B cell (primary cell): ENCODE results near the gene TIMP2. TPM values are rescaled to one million over a fixed set of nuclear protein-coding genes. Genes with fewer than 3 reads are reported as not detected.

Experiments
- ATAC-seq: fragments of 200-7000 bp; cut with Tn5 transposase; one replicate; pipeline ENCODE4 v1.10.0; 2021; ENCODE audit warnings: low read depth, mild to moderate bottlenecking, moderate number of reproducible peaks, moderate library complexity
- CTCF ChIA-PET: fragments of 350-600 bp; sonication (Branson Sonifier 250); formaldehyde crosslinking; loops from one replicate; lab custom pipeline; 2021; ENCODE audit warnings: antibody characterized with exemption, inconsistent platforms; lab: Charles Lee
- POLR2A ChIA-PET: fragments of 350-600 bp; sonication (Branson Sonifier 250); formaldehyde crosslinking; loops from one replicate; lab custom pipeline; 2021; ENCODE audit warnings: antibody characterized with exemption; lab: Charles Lee
- DNase-seq: peaks from one replicate; pipeline ENCODE4 v3.0.0; 2013
- H2AFZ ChIP-seq: 2 replicates; pipeline ENCODE4 v1.6.1; 2012; ENCODE audit warnings: mild to moderate bottlenecking, low read depth, low read length; ENCODE audit not compliant: insufficient read depth, poor library complexity, severe bottlenecking
- H3K27ac ChIP-seq, 2 donors: 1 replicate in 1 of 2; 2 replicates in 1 of 2; pipeline ENCODE4 v1.5.1; 2012 to 2013; ENCODE audit warnings: low read length in 2 of 2, mild to moderate bottlenecking in 2 of 2, moderate library complexity in 1 of 2
- H3K27me3 ChIP-seq, 4 experiments: fragments of 200-600 bp in 1 of 4; sonication (generic) in 1 of 4; replicated peaks in 1 of 4; 1 replicate in 2 of 4; 2 replicates in 2 of 4; pipeline versions ENCODE4 v1.6.1 to v1.7.0; 2013 to 2016; ENCODE audit warnings: low read length in 3 of 4, mild to moderate bottlenecking in 2 of 4, mixed read lengths in 1 of 4, moderate library complexity in 1 of 4; ENCODE audit not compliant: insufficient read depth in 4 of 4, control insufficient read depth in 3 of 4; ENCODE audit errors: control extremely low read depth in 1 of 4
- H3K36me3 ChIP-seq, 2 experiments: replicated peaks in 1 of 2; 1 replicate in 1 of 2; 2 replicates in 1 of 2; pipeline versions ENCODE4 v1.6.1 to v1.7.1; 2013; ENCODE audit warnings: low read length in 1 of 2; ENCODE audit not compliant: insufficient read depth in 2 of 2, control insufficient read depth in 1 of 2; ENCODE audit errors: control extremely low read depth in 1 of 2, extremely low read depth in 1 of 2
- H3K4me1 ChIP-seq, 2 donors: fragments of 200-600 bp in 1 of 2; sonication (generic) in 1 of 2; 1 replicate in 1 of 2; 2 replicates in 1 of 2; pipeline versions ENCODE4 v1.5.1 to v1.6.1; 2013 to 2017; ENCODE audit warnings: low read length in 2 of 2; ENCODE audit not compliant: control insufficient read depth in 2 of 2, insufficient read depth in 2 of 2
- H3K4me2 ChIP-seq: replicated peaks from 2 replicates; pipeline ENCODE3; 2012; ENCODE audit warnings: mild to moderate bottlenecking, low read depth, low read length; ENCODE audit not compliant: poor library complexity, severe bottlenecking
- H3K4me3 ChIP-seq, 5 experiments: fragments of 200-600 bp in 1 of 5; sonication (generic) in 1 of 5; 1 replicate in 3 of 5; 2 replicates in 2 of 5; pipeline versions ENCODE4 v1.5.1 to v1.7.0; 2011 to 2016; ENCODE audit warnings: low read length in 4 of 5, mild to moderate bottlenecking in 4 of 5, low read depth in 2 of 5, control low read depth in 1 of 5, moderate library complexity in 1 of 5; ENCODE audit not compliant: insufficient read depth in 1 of 5; ENCODE audit errors: control extremely low read depth in 1 of 5, extremely low read depth in 1 of 5
- H3K79me2 ChIP-seq: fragments of 200-600 bp; sonication (generic); one replicate; pipeline ENCODE4 v1.6.0; 2016; ENCODE audit warnings: low read length; ENCODE audit not compliant: control insufficient read depth, insufficient read depth
- H3K9ac ChIP-seq: fragments of 200-600 bp; sonication (generic); 2 replicates; pipeline ENCODE4 v1.6.1; 2017; ENCODE audit warnings: mild to moderate bottlenecking, low read length, moderate library complexity
- H3K9me3 ChIP-seq, 3 donors: one replicate each; pipeline versions ENCODE4 v1.6.1 to v1.7.1; 2013; ENCODE audit warnings: low read length in 2 of 3; ENCODE audit not compliant: control insufficient read depth in 2 of 3, insufficient read depth in 1 of 3; ENCODE audit errors: control extremely low read depth in 1 of 3
- H4K20me1 ChIP-seq: 2 replicates; pipeline ENCODE4 v1.6.0; 2012; ENCODE audit warnings: mild to moderate bottlenecking, low read length; ENCODE audit not compliant: insufficient read depth, control insufficient read depth, poor library complexity, severe bottlenecking
- H3K27ac Mint-ChIP-seq: one replicate; pipeline ENCODE4 v1.8.0; 2021; ENCODE audit warnings: mixed read lengths
- H3K27me3 Mint-ChIP-seq: one replicate; pipeline ENCODE4 v1.8.0; 2021; ENCODE audit warnings: mixed read lengths
- H3K4me1 Mint-ChIP-seq: one replicate; pipeline ENCODE4 v1.8.0; 2021; ENCODE audit warnings: mixed read lengths
- H3K4me3 Mint-ChIP-seq: one replicate; pipeline ENCODE4 v1.8.0; 2021; ENCODE audit warnings: mixed read lengths
- H3K9me3 Mint-ChIP-seq: one replicate; pipeline ENCODE4 v1.8.0; 2022; ENCODE audit warnings: mixed read lengths; ENCODE audit not compliant: insufficient read depth
- EZH2 ChIP-seq: IDR thresholded peaks from 2 replicates; pipeline ENCODE4 v1.6.1; 2012; ENCODE audit warnings: borderline replicate concordance, low read depth, mild to moderate bottlenecking, moderate library complexity, low read length; ENCODE audit not compliant: insufficient read depth, poor library complexity, severe bottlenecking
- WGBS: methylation state at CpG from one replicate; pipeline ENCODE4 v1.1.5; 2013; ENCODE audit warnings: missing lambda C conversion rate; ENCODE audit not compliant: insufficient coverage; 5-methylcytosine and 5-hydroxymethylcytosine counted together
- intact Hi-C: fragments of 100-400 bp; cut with micrococcal nuclease; formaldehyde crosslinking; loops from one replicate; pipeline ENCODE4 v1.10.0; 2022
- polyA plus RNA-seq: library from polyadenylated mRNA; depleted of rRNA; stranded (reverse); fragments of >200 nt; gene quantifications from 2 replicates; pipeline ENCODE4 v1.2.3, GENCODE V29; 2012
- total RNA-seq, 2 donors: library from RNA; stranded (reverse); fragments of 120-200 nt in 1 of 2; gene quantifications; 1 replicate in 1 of 2; 2 replicates in 1 of 2; pipeline versions ENCODE4 v1.2.3 to v1.2.4, GENCODE V29; 2013 to 2022
- TF ChIP-seq, protein P1 (sequence below): fragments of 200-600 bp; IDR thresholded peaks from one replicate; pipeline ENCODE4 v1.8.0; 2022; ENCODE audit warnings: antibody characterized with exemption, mild to moderate bottlenecking

The TIMP2 gene
- total and polyA plus RNA-seq, 2 donors (not counting 1 experiment from before 2014, with no cell fraction given), result 4.8 to 10.0 TPM

DNA sequence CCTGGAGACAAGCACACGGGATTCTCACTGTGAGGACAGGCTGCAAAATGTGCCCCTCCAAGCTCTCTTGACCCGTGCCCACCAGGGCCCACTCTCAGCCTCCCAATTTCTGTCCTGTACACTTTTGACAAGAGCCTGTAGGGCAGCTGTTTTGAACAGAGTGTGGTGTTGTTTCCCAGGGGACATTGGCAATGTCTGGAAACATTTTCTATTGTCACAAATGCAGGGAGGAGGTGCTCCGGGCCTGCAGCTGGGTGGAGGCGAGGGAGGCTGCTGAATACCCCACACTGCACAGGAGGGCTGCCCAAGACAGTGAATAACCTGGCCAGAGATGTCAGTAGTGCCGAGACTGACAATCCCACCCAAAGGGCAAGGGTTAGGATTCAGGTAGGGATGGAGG lies 32.7 kb downstream of the TIMP2 start:
- H3K27ac ChIP-seq, result no peak overlapping the region
- intact Hi-C loops, result no loop called here
- H3K27me3 Mint-ChIP-seq, result no peaks in the 10 kb centered on the region
- H3K9me3 ChIP-seq, result no peaks in the 10 kb centered on the region
- TF ChIP-seq EZH2, result no peak
- TF ChIP-seq, protein P1, sequence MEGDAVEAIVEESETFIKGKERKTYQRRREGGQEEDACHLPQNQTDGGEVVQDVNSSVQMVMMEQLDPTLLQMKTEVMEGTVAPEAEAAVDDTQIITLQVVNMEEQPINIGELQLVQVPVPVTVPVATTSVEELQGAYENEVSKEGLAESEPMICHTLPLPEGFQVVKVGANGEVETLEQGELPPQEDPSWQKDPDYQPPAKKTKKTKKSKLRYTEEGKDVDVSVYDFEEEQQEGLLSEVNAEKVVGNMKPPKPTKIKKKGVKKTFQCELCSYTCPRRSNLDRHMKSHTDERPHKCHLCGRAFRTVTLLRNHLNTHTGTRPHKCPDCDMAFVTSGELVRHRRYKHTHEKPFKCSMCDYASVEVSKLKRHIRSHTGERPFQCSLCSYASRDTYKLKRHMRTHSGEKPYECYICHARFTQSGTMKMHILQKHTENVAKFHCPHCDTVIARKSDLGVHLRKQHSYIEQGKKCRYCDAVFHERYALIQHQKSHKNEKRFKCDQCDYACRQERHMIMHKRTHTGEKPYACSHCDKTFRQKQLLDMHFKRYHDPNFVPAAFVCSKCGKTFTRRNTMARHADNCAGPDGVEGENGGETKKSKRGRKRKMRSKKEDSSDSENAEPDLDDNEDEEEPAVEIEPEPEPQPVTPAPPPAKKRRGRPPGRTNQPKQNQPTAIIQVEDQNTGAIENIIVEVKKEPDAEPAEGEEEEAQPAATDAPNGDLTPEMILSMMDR, result no peak
- peak overlapping the region; percentile 27 for H3K4me3 Mint-ChIP-seq
- H2AFZ ChIP-seq, result no peak overlapping the region
- H3K4me2 ChIP-seq, result peak overlapping the region; percentile 39
- H4K20me1 ChIP-seq, result no peaks in the 10 kb centered on the region
- H3K27ac Mint-ChIP-seq, result peak overlapping the region; percentile 81
- H3K36me3 ChIP-seq, result peaks cover 0 to 7% of the 10 kb centered on the region in 2 experiments
- ATAC-seq (no peak), DNase-seq (no peak)
- CTCF ChIA-PET, result interaction anchor here (7.7 kb wide), 1 partner anchor 26 kb away, joined by 42 read pairs; no protein-coding TSS in a partner anchor
- H3K79me2 ChIP-seq, result peaks cover 8% of the 10 kb centered on the region
- peaks cover 58% of the 10 kb centered on the region for H3K4me1 Mint-ChIP-seq
- no peak overlapping the region for H3K4me3 ChIP-seq
- no peak overlapping the region for H3K9ac ChIP-seq
- WGBS, result 51% methylated on average over 4 of the region's 5 CpGs
- H3K27me3 ChIP-seq, result no peaks in the 10 kb centered on the region
- POLR2A ChIA-PET, result no interaction called here
- H3K9me3 Mint-ChIP-seq, result no peaks in the 10 kb centered on the region
- H3K4me1 ChIP-seq, result peaks cover 41 to 53% of the 10 kb centered on the region in 2 donors

- Mint-ChIP-seq H3K27ac (peak overlapping the region; percentile 93), H3K27me3 (no peaks in the 10 kb centered on the region), H3K4me3 (no peak overlapping the region), H3K9me3 (no peaks in the 10 kb centered on the region), H3K4me1 (peaks cover 58% of the 10 kb centered on the region)
- no peak overlapping the region for H3K4me2 ChIP-seq
- POLR2A ChIA-PET, result no interaction called here
- no peak overlapping the region for H3K4me3 ChIP-seq
- peaks cover 0 to 7% of the 10 kb centered on the region in 2 experiments for H3K36me3 ChIP-seq
- H3K27ac ChIP-seq, result no peak overlapping the region
- DNase-seq, result no peak
- CTCF ChIA-PET, result interaction anchor here (7.7 kb wide), 1 partner anchor 26 kb away, joined by 42 read pairs; no protein-coding TSS in a partner anchor
- H2AFZ ChIP-seq, result no peak overlapping the region
- intact Hi-C loops, result no loop called here
- peaks cover 41 to 53% of the 10 kb centered on the region in 2 donors for H3K4me1 ChIP-seq
- WGBS, result 84% methylated on average over 14 of the region's 14 CpGs
- no peak for TF ChIP-seq EZH2
- TF ChIP-seq, protein P1, result no peak
- H3K27me3 ChIP-seq, result no peaks in the 10 kb centered on the region
- no peaks in the 10 kb centered on the region for H4K20me1 ChIP-seq
- no peak overlapping the region for H3K9ac ChIP-seq
- peaks cover 8% of the 10 kb centered on the region for H3K79me2 ChIP-seq
- no peak for ATAC-seq
- H3K9me3 ChIP-seq, result no peaks in the 10 kb centered on the region
These were observed 33.1 kb downstream of the TIMP2 start for GRCh38 chr17:78892062-78892456.
